HT1080 (cell line): ENCODE data around the gene PIAS1. TPM values are rescaled to one million over a fixed set of nuclear protein-coding genes. Genes with fewer than 3 reads are reported as not detected.
A peak's percentile ranks its signal among the peaks of the same experiment; 100 is the strongest.
"Not testable (repeated sequence)": the region's sequence is repeated elsewhere in the genome, so short reads cannot be mapped to it uniquely, and the experiment has no call there.

Source experiments
- DNase-seq: peaks from one replicate; pipeline ENCODE4 v3.0.0-alpha.2; 2015; ENCODE audit warnings: low read depth
- polyA plus RNA-seq, 2 experiments: library from polyadenylated mRNA; depleted of rRNA; stranded (reverse); fragments of >200 nt; gene quantifications; 2 replicates each; pipeline ENCODE4 v1.2.3, GENCODE V29; 2015
- total RNA-seq: library from RNA; depleted of rRNA; stranded (reverse); fragments of >200 nt; shearing (Covaris generic); gene quantifications from 2 replicates; pipeline ENCODE4 v1.2.3, GENCODE V29; 2014; rRNA removed

Gene PIAS1
- 8.1 and 22.7 TPM in 2 replicates for total RNA-seq
- 14.3 and 15.2 TPM in 2 replicates for polyA plus RNA-seq (2015; cell fraction: cytosol; rRNA removed)
- 29.5 and 31.4 TPM in 2 replicates for polyA plus RNA-seq (2015; cell fraction: nucleus; rRNA removed)

- DNase-seq = peak; percentile 70
Measured at GRCh38 chr15:68053701-68054627, at the start of gene PIAS1. Gene PIAS1, plus strand, starts transcription at chr15:68054315. Its CDS starts 12 bp downstream, at chr15:68054327.

- not testable (repeated sequence) for DNase-seq
Measured at GRCh38 chr15:68007642-68008041, 46.5 kb upstream of the PIAS1 start.

GRCh38 chr15:68010361-68011153 lies 43.6 kb upstream of the PIAS1 start:
- DNase-seq = no peak

- no peak for DNase-seq
Measured at GRCh38 chr15:68012911-68013310, 41.2 kb upstream of the PIAS1 start.

GRCh38 chr15:68014219-68014618 lies 39.9 kb upstream of the PIAS1 start:
- DNase-seq = no peak

GRCh38 chr15:68015244-68015643 lies 38.9 kb upstream of the PIAS1 start:
- DNase-seq = no peak

- no peak for DNase-seq
Measured at GRCh38 chr15:68017201-68017600, 36.9 kb upstream of the PIAS1 start.

- DNase-seq = no peak
Measured at GRCh38 chr15:68018797-68019444, 35.2 kb upstream of the PIAS1 start.

GRCh38 chr15:68019814-68020525 lies 34.1 kb upstream of the PIAS1 start:
- no peak for DNase-seq

GRCh38 chr15:68020685-68021084 lies 33.4 kb upstream of the PIAS1 start:
- DNase-seq = no peak

GRCh38 chr15:68022061-68022460 lies 32.1 kb upstream of the PIAS1 start:
- DNase-seq = no peak

- DNase-seq = no peak
Measured at GRCh38 chr15:68023307-68024101, 30.6 kb upstream of the PIAS1 start.

- no peak for DNase-seq
Measured at GRCh38 chr15:68025835-68026424, 28.2 kb upstream of the PIAS1 start.

GRCh38 chr15:68027388-68027787 lies 26.7 kb upstream of the PIAS1 start:
- no peak for DNase-seq

GRCh38 chr15:68028137-68028887 lies 25.8 kb upstream of the PIAS1 start:
- no peak for DNase-seq

GRCh38 chr15:68028888-68029207 lies 25.3 kb upstream of the PIAS1 start:
- no peak for DNase-seq

- no peak for DNase-seq
Measured at GRCh38 chr15:68029959-68030358, 24.2 kb upstream of the PIAS1 start.

- no peak for DNase-seq
Measured at GRCh38 chr15:68031404-68031803, 22.7 kb upstream of the PIAS1 start.

GRCh38 chr15:68032672-68033071 lies 21.4 kb upstream of the PIAS1 start:
- DNase-seq = peak; percentile 21
